Karpas-422 (cell line): ENCODE measurements around the gene SIGLEC11. TPM values are rescaled to one million over a fixed set of nuclear protein-coding genes. Genes with fewer than 3 reads are reported as not detected.

Experiments used
- DNase-seq: peaks from one replicate; pipeline ENCODE4 v3.0.0-alpha.2; 2015
- H2AFZ ChIP-seq: fragments of 200-600 bp; sonication (generic); 2 replicates; pipeline ENCODE4 v1.6.1; 2014; ENCODE audit warnings: antibody characterized with exemption, low read length, mixed read lengths
- H3K27ac ChIP-seq: fragments of 200-600 bp; sonication (generic); 2 replicates; pipeline ENCODE4 v1.5.1; 2014; ENCODE audit warnings: mild to moderate bottlenecking, low read length, moderate library complexity
- H3K27me3 ChIP-seq: fragments of 200-600 bp; sonication (generic); 2 replicates; pipeline ENCODE4 v1.6.1; 2014; ENCODE audit warnings: low read length, mixed read lengths
- H3K36me3 ChIP-seq: fragments of 200-600 bp; sonication (generic); 2 replicates; pipeline ENCODE4 v1.6.1; 2014; ENCODE audit warnings: low read length, mixed read lengths; ENCODE audit not compliant: insufficient read depth
- H3K4me1 ChIP-seq: fragments of 200-600 bp; sonication (generic); 2 replicates; pipeline ENCODE4 v1.6.1; 2014; ENCODE audit warnings: mild to moderate bottlenecking, low read length, mixed read lengths
- H3K4me2 ChIP-seq: fragments of 200-600 bp; sonication (generic); 2 replicates; pipeline ENCODE4 v1.6.1; 2014; ENCODE audit warnings: low read length, low read depth, mild to moderate bottlenecking; ENCODE audit not compliant: poor library complexity, severe bottlenecking
- H3K4me3 ChIP-seq: fragments of 200-600 bp; sonication (generic); 2 replicates; pipeline ENCODE4 v1.5.1; 2014; ENCODE audit warnings: mild to moderate bottlenecking, antibody characterized with exemption, low read length, mixed read lengths
- H3K79me2 ChIP-seq: fragments of 200-600 bp; sonication (generic); 2 replicates; pipeline ENCODE4 v1.6.1; 2014; ENCODE audit warnings: mild to moderate bottlenecking, low read length, mixed read lengths
- H3K9ac ChIP-seq: fragments of 200-600 bp; sonication (generic); 2 replicates; pipeline ENCODE4 v1.6.0; 2014; ENCODE audit warnings: low read length
- H3K9me2 ChIP-seq: fragments of 200-600 bp; sonication (generic), shearing (Covaris generic); replicated peaks from 2 replicates; pipeline ENCODE4 v1.6.0; 2014; ENCODE audit warnings: mild to moderate bottlenecking, low read length, moderate library complexity; ENCODE audit not compliant: insufficient read depth
- H3K9me3 ChIP-seq: fragments of 300-700, 200-600 bp; sonication (generic); 2 replicates; pipeline ENCODE4 v1.6.1; 2014; ENCODE audit warnings: low read length, mixed read lengths
- H4K20me1 ChIP-seq: fragments of 200-600 bp; sonication (generic); 2 replicates; pipeline ENCODE4 v1.6.1; 2014; ENCODE audit warnings: mild to moderate bottlenecking, antibody characterized with exemption, low read length, low read depth; ENCODE audit not compliant: insufficient read depth
- total RNA-seq: library from RNA; depleted of rRNA; stranded (reverse); fragments of >200 nt; shearing (Covaris generic); gene quantifications from 2 replicates; pipeline ENCODE4 v1.2.3, GENCODE V29; 2014; ENCODE audit warnings: low replicate concordance

The SIGLEC11 gene
- total RNA-seq, 1 experiment from 2014 or later, result not detected

- H3K79me2 ChIP-seq, result no peaks in the 10 kb centered on the region
- no peak overlapping the region for H2AFZ ChIP-seq
- no peaks in the 10 kb centered on the region for H3K27me3 ChIP-seq
- H3K36me3 ChIP-seq, result no peaks in the 10 kb centered on the region
- no peak overlapping the region; the same call in 1 of the 2 replicates for H3K9ac ChIP-seq
- H3K4me1 ChIP-seq, result peaks cover 24% of the 10 kb centered on the region
- H4K20me1 ChIP-seq, result peaks cover 4% of the 10 kb centered on the region; the same call in 1 of the 2 replicates
- H3K4me2 ChIP-seq, result peak overlapping the region; percentile 56
- DNase-seq, result no peak
- no peaks in the 10 kb centered on the region for H3K9me3 ChIP-seq
- 0 out of 2 replicates have a peak overlapping the region, but pooled peaks have one; percentile 12 for H3K4me3 ChIP-seq
- H3K9me2 ChIP-seq, result no peaks in the 10 kb centered on the region
- H3K27ac ChIP-seq, result no peak overlapping the region
Observed at GRCh38 chr19:49953416-49953815, 7.6 kb downstream of the SIGLEC11 start.

- no peak overlapping the region for H3K27ac ChIP-seq
- H3K4me2 ChIP-seq, result peak overlapping the region; percentile 56
- H3K4me3 ChIP-seq, result no peak overlapping the region
- H3K4me1 ChIP-seq, result peaks cover 24% of the 10 kb centered on the region
- no peak for DNase-seq
- H3K9me3 ChIP-seq, result no peaks in the 10 kb centered on the region
- H3K36me3 ChIP-seq, result no peaks in the 10 kb centered on the region
- no peaks in the 10 kb centered on the region for H3K9me2 ChIP-seq
- H2AFZ ChIP-seq, result no peak overlapping the region
- H4K20me1 ChIP-seq, result peaks cover 4% of the 10 kb centered on the region; the same call in 1 of the 2 replicates
- no peaks in the 10 kb centered on the region for H3K79me2 ChIP-seq
- H3K27me3 ChIP-seq, result no peaks in the 10 kb centered on the region
- H3K9ac ChIP-seq, result no peak overlapping the region
Observed at GRCh38 chr19:49952906-49953305, 8.1 kb downstream of the SIGLEC11 start.

GRCh38 chr19:49952479-49952836 lies 8.5 kb downstream of the SIGLEC11 start:
- no peaks in the 10 kb centered on the region for H3K9me3 ChIP-seq
- no peaks in the 10 kb centered on the region for H3K27me3 ChIP-seq
- no peak overlapping the region for H3K9ac ChIP-seq
- H2AFZ ChIP-seq, result no peak overlapping the region
- peaks cover 4% of the 10 kb centered on the region; the same call in 1 of the 2 replicates for H4K20me1 ChIP-seq
- H3K27ac ChIP-seq, result no peak overlapping the region
- H3K36me3 ChIP-seq, result no peaks in the 10 kb centered on the region
- H3K4me1 ChIP-seq, result peaks cover 24% of the 10 kb centered on the region
- no peak overlapping the region for H3K4me3 ChIP-seq
- no peaks in the 10 kb centered on the region for H3K9me2 ChIP-seq
- H3K4me2 ChIP-seq, result no peak overlapping the region
- H3K79me2 ChIP-seq, result no peaks in the 10 kb centered on the region
- no peak for DNase-seq

DNA sequence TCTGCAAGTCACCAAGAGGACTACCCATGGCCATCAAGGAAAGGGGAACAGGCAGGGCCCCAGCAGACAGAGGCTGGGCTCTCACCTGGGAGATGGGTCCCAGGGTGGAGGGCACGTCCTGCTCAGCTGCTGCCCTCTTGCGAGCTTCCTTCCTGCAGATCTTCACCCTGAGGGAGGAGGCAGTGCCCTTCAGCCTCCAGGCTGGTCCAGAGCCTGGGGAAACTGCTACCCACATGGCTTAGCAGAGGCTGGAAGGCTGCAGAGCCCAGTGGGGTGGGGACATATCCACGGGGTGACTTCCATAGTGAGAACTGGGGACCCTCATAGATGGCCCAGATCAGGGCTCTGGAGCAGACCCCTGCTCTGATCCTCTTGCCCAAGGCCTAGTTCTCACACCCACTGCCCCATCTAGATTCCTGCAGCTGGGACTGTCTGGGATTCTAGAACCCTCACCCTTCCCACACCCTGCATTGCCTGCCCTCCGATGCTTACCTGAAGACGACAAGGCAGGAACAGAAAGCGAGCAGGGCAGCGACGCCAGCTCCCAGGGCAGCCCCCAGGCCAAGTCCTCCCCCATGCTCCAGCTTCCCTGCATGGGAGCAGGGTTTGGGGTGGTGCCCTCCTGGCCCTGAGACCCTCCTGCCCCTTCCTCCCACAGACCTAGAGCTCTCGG lies 9.0 kb downstream of the SIGLEC11 start:
- H3K36me3 ChIP-seq, result no peaks in the 10 kb centered on the region
- no peak overlapping the region for H3K9ac ChIP-seq
- no peak overlapping the region for H3K4me2 ChIP-seq
- H3K9me3 ChIP-seq, result no peaks in the 10 kb centered on the region
- peaks cover 24% of the 10 kb centered on the region for H3K4me1 ChIP-seq
- H2AFZ ChIP-seq, result no peak overlapping the region
- H3K27ac ChIP-seq, result no peak overlapping the region
- no peak overlapping the region for H3K4me3 ChIP-seq
- no peaks in the 10 kb centered on the region for H3K79me2 ChIP-seq
- H3K9me2 ChIP-seq, result no peaks in the 10 kb centered on the region
- H3K27me3 ChIP-seq, result no peaks in the 10 kb centered on the region
- DNase-seq, result no peak
- H4K20me1 ChIP-seq, result peaks cover 4% of the 10 kb centered on the region; the same call in 1 of the 2 replicates

DNA sequence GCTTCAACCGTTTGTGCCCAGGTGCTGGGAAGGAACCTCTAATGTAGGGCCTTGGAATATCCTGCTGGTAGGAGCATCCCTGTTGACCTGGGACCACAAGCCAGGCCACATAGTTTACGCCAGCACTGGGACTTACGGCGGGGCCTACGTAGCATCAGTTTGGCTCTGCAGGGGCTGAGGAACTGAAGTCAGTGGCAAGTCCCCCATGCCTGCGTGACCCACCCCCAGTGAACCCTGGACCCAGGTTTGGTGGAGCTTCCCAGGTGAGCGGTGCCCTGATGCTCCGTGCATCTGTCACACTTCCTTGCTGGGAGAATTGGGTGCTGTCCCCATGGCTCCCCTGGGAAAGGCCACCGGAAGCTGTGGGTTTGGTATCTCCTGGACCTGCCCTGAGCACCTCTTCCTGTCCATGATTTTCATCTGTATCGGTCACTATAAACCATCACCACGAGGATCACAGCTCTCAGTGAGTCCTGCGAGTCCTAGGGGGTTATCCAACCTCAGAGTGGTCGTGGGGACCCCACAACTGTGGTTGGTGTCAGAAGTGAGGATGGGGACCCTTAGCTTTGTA lies 9.9 kb downstream of the SIGLEC11 start:
- peaks cover 24% of the 10 kb centered on the region for H3K4me1 ChIP-seq
- no peak overlapping the region for H2AFZ ChIP-seq
- no peak overlapping the region for H3K4me2 ChIP-seq
- H3K9me2 ChIP-seq, result no peaks in the 10 kb centered on the region
- H3K79me2 ChIP-seq, result no peaks in the 10 kb centered on the region
- H3K27ac ChIP-seq, result no peak overlapping the region
- peaks cover 4% of the 10 kb centered on the region; the same call in 1 of the 2 replicates for H4K20me1 ChIP-seq
- no peak overlapping the region for H3K4me3 ChIP-seq
- H3K9ac ChIP-seq, result no peak overlapping the region
- DNase-seq, result no peak
- no peaks in the 10 kb centered on the region for H3K36me3 ChIP-seq
- H3K27me3 ChIP-seq, result no peaks in the 10 kb centered on the region
- H3K9me3 ChIP-seq, result no peaks in the 10 kb centered on the region

- no peak overlapping the region for H3K4me2 ChIP-seq
- H3K79me2 ChIP-seq, result no peaks in the 10 kb centered on the region
- DNase-seq, result no peak
- H2AFZ ChIP-seq, result no peak overlapping the region
- H3K4me1 ChIP-seq, result peaks cover 24% of the 10 kb centered on the region
- no peaks in the 10 kb centered on the region for H3K27me3 ChIP-seq
- H3K4me3 ChIP-seq, result no peak overlapping the region
- H3K27ac ChIP-seq, result no peak overlapping the region
- no peaks in the 10 kb centered on the region for H3K9me2 ChIP-seq
- peaks cover 4% of the 10 kb centered on the region; the same call in 1 of the 2 replicates for H4K20me1 ChIP-seq
- no peaks in the 10 kb centered on the region for H3K36me3 ChIP-seq
- no peak overlapping the region for H3K9ac ChIP-seq
- no peaks in the 10 kb centered on the region for H3K9me3 ChIP-seq
Observed at GRCh38 chr19:49950590-49950948, 10.4 kb downstream of the SIGLEC11 start.

GRCh38 chr19:49949742-49950589 lies 11.0 kb downstream of the SIGLEC11 start:
- DNase-seq, result no peak
- Histone ChIP-seq H3K9me2 (no peaks in the 10 kb centered on the region), H3K9ac (no peak overlapping the region), H3K4me1 (peaks cover 24% of the 10 kb centered on the region), H3K79me2 (no peaks in the 10 kb centered on the region), H3K36me3 (no peaks in the 10 kb centered on the region), H3K4me2 (no peak overlapping the region), H2AFZ (no peak overlapping the region), H3K4me3 (no peak overlapping the region), H3K9me3 (no peaks in the 10 kb centered on the region), H3K27me3 (no peaks in the 10 kb centered on the region), H3K27ac (no peak overlapping the region), H4K20me1 (peaks cover 4% of the 10 kb centered on the region; the same call in 1 of the 2 replicates)

DNA sequence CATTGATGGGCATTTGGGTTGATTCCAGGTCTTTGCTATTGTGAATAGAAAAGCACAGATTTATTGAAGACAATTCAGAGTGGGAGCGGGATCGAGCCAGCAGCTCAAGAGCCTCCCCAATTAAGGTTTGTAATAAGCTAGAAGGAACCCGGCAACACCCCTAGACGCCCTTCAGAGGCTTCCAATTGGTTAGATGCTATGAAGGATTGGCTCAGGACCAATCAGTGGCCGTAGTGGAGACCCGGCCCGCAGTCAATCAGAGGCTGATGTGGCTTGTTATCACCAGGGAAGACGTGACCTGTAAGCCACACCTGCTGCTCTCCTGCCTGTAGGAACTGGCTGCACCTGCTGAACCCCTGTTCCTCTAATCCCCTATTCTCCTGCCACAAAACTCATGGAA lies 14.6 kb downstream of the SIGLEC11 start:
- Histone ChIP-seq H3K4me3 (no peak overlapping the region), H3K4me2 (no peak overlapping the region), H3K79me2 (no peaks in the 10 kb centered on the region), H3K27ac (no peak overlapping the region), H3K4me1 (peaks cover 9% of the 10 kb centered on the region), H3K9me2 (no peaks in the 10 kb centered on the region), H3K9me3 (no peaks in the 10 kb centered on the region), H2AFZ (no peak overlapping the region), H3K36me3 (no peaks in the 10 kb centered on the region), H3K27me3 (no peaks in the 10 kb centered on the region), H4K20me1 (no peaks in the 10 kb centered on the region), H3K9ac (no peak overlapping the region)
- peak; percentile 67 for DNase-seq
